ENCODE data around the gene CD48.
"Not testable (repeated sequence)": the region's sequence is repeated elsewhere in the genome, so short reads cannot be mapped to it uniquely, and the experiment has no call there.

Gene CD48

GRCh38 chr1:160713161-160713560 is 1.5 kb upstream of the CD48 start:
- DNase-seq (ENCODE audit: low read depth, low spot score), result no peak

GRCh38 chr1:160712525-160713080 is 981 bp upstream of the CD48 start:
- DNase-seq (ENCODE audit: low read depth, low spot score), result not testable (repeated sequence)

DNA sequence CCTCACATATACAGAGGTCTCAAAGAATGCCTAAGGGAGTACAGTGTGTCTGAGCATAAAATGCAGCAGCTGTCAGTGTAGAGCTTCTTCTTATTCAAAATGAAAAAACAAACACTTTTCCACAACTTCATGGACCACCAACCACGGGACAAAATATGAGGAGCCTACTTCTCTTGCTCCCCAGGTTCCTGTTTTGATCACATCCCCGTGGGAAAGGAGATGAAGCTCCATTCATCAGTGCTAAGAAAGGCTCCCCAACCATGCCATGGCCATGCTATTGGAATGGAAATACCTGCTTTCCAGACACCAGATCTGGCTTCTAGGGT is 383 bp downstream of the CD48 start:
- no peak for DNase-seq (ENCODE audit: low read depth, low spot score)

DNA sequence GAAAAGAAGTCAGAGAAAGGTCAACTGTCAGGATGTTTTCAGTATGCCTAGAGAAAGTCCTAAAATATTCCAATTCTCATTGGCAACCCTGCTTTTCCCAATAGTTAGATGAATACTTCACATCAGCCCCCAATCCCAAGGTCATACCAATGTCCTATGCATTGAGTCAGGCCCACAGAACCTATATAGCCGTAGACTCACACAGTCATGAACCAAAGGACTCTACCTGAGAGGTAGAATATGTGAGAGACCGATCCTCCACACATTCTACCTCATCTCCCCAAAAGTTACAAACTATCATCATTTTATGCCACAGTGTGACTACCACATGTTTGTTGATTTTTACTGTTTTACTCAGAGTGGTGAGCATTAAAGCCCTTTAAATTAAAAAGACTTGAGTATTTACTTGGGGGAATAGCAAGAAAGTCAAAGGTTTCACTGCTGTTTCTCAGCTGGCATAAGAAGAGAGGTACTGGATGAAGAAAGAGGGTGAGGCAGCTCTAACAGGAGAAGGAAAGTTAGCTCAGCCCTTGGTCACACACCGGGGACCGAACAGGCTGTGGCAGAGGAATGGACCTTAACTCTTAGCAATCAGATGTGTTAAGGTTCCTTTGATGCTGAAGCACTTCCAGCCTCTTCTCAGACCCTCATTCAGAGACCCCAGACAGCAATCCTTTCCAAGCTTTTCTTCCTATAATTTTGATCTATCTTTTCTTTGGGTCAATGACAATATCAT is 937 bp downstream of the CD48 start:
- DNase-seq (ENCODE audit: low read depth, low spot score), result no peak

- no peak for DNase-seq (ENCODE audit: low read depth, low spot score)
Observed at GRCh38 chr1:160709715-160710114, 1.9 kb downstream of the CD48 start.

DNA sequence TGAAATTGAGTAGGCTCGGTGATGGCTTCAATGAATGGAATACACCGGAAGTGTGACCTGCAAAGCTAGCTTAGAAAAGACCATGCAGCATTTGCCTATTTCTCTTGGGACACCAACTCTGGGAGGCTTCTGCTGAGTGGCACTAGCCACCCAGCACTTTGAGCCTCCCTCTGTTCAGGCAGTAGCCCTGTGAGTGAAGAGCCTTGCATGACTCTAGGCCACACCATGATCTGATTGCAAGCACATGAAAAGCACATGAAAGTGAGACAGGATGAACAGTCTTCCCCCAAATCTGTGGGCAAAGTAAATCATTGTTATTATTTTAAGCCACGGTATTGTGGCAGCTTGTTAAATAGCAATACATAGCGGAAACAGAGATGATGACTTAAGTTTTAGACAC is 2.8 kb downstream of the CD48 start:
- DNase-seq (ENCODE audit: low read depth, low spot score), result no peak

DNA sequence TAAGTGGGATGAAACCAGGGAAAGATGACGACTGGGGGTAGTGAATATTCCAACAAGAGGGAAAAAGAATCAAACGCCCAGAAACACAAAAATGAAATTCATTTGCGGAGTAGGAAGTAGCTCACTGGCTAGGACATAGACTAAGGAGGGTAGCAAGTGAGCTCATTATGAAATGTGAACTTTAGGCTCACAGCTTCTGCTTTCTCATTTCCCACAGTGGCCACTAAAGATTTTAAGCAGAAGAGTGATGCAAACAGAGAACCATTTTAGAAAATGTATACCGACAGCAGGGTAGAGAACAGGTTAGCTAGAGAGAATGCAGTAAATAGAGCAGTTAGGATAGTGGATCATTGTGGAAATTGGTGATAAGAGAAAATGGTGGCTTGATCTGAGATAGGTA is 3.5 kb downstream of the CD48 start:
- DNase-seq (ENCODE audit: low read depth, low spot score), result no peak

GRCh38 chr1:160707236-160708064 is 4.2 kb downstream of the CD48 start:
- no peak for DNase-seq (ENCODE audit: low read depth, low spot score)

DNA sequence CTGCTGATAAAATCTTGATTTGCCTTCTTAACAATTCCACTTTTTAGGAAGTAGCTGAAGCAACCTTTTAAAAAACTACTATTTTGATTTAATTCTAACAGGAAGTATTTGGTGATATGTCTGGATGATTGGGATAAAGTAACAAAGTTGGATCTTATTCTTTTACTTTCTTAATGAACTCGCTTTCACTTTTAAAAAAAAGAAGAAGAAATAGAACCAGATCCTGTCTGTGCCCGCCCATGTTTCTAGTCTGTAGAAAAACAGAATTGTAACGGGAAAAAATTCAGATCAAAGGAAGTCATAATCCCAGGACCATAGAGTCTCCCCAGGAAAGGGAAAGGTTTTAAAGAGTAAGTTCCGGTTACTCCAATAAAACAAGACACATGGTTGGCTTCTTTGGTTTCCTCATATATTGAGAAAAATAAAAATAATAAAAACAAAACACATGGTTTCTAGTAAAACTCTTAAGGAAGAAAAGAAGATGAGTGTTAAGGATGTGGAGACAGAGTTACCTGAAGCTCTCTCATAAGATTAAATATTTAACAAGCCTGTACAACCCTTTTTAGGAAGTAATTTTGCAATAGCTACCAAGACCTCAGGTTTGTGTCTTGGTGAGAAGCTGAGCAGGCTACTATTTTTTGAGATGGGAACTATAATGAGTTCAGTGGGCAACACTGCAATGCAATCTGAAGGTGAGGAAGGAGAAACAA is 4.9 kb downstream of the CD48 start:
- no peak for DNase-seq (ENCODE audit: low read depth, low spot score)

DNA sequence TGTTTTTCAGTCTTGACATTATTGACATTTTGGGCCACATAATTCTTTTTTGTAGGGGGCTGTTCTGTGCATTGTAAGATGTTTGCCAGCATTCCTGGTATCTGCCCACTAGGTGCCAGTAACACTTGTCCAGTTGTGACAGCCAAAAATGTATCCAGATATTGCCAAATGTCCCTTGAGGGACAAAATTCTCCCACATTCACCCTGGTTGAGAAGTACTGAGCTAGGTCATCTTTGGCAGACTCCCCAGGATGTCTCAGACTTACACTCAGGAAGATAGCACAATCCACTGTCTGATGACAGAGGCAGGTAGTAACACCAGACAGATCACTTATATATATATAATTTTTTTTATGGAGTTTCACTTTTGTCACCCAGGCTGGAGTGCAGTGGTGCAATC is 5.9 kb downstream of the CD48 start:
- no peak for DNase-seq (ENCODE audit: low read depth, low spot score)

- not testable (repeated sequence) for DNase-seq (ENCODE audit: low read depth, low spot score)
Observed at GRCh38 chr1:160705212-160705621, 6.4 kb downstream of the CD48 start.

GRCh38 chr1:160704250-160704649 is 7.4 kb downstream of the CD48 start:
- no peak for DNase-seq (ENCODE audit: low read depth, low spot score)

GRCh38 chr1:160702100-160702499 is 9.5 kb downstream of the CD48 start:
- no peak for DNase-seq (ENCODE audit: low read depth, low spot score)

DNA sequence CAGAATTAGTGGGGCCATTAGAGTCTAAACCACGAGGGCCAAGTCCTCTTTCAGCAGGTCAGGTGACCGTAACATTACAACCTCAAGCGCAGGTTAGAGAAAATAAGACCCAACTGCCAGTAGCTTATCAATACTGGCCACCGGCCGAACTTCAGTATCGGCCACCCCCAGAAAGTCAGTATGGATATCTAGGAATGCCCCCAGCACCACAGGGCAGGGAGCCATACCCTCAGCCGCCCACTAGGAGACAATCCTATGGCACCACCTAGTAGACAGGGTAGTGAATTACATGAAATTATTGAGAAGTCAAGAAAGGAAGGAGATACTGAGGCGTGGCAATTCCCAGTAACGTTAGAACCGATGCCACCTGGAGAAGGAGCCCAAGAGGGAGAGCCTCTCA is 19.2 kb downstream of the CD48 start:
- not testable (repeated sequence) for DNase-seq (ENCODE audit: low read depth, low spot score)

- no peak for DNase-seq (ENCODE audit: low read depth, low spot score)
Observed at GRCh38 chr1:160685266-160685665, 26.4 kb downstream of the CD48 start.

- DNase-seq (ENCODE audit: low read depth, low spot score), result no peak
Observed at GRCh38 chr1:160682983-160683865, 28.4 kb downstream of the CD48 start.

DNA sequence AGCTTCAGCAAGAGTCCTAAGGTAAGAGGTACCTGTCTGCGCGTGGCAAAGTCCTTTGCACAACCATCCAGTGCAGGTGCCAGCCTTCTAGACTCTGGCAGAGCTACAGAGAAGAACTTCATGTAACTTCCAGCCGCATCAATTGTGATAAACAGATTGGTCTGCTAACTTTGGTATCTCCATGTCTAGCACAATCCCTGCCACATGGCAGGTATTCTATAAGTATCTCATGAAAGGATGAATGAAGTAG is 29.8 kb downstream of the CD48 start:
- no peak for DNase-seq (ENCODE audit: low read depth, low spot score)

GRCh38 chr1:160681066-160681890 is 30.3 kb downstream of the CD48 start:
- no peak for DNase-seq (ENCODE audit: low read depth, low spot score)

DNA sequence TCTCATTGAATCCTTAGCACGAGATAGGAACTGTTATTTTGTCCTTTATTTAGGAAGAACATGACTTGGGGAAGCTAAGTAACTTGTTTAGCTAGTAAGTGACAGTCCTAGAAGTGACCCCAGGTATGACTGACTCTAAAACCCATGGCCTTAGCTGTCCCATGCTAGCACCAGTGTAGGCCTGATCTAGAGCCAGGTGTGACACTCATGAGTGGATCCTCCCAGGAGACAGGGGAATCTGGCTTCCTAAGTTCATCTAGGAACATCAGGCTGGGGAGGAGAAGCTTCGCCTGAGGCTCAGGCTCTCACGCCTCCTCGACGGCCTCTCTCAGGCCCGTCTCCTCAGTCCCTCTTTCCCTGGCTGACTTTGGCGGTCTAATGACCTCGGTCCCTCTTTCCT is 31.2 kb downstream of the CD48 start:
- DNase-seq (ENCODE audit: low read depth, low spot score), result no peak

DNA sequence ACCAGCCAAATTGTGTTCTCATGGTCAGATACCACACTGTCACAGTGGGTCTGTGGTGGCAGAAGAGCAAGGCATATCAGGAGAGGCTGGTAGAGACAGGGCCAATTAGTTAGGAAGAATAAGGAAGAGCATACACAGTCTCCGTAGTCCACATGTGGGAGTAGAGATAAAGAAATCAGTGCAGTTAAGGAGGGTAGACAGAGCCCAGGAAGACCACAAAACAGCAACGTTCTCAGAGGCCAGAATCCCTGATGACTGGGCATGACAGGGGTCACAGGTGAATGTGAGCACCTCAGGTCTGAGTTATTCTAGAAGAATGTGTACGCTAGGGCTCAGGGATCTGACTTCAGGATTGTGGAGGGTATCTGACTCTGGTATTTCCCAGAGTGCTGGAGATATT is 31.7 kb downstream of the CD48 start:
- no peak for DNase-seq (ENCODE audit: low read depth, low spot score)
